Peyer's patch (tissue), 4 donors: ENCODE results near the gene SMG1.
"Not testable (repeated sequence)": the region's sequence is repeated elsewhere in the genome, so short reads cannot be mapped to it uniquely, and the experiment has no call there.

ENCODE experiments used
- POLR2A ChIP-seq, 2 donors: fragments of 450-650 bp; IDR thresholded peaks; one replicate each; pipeline ENCODE4 v1.5.1; 2017; ENCODE audit warnings: antibody characterized with exemption in 2 of 2, mild to moderate bottlenecking in 2 of 2, moderate library complexity in 2 of 2
- TF ChIP-seq, protein P1 (sequence below), 6 experiments: fragments of 450-650 bp in 4 of 6; fragments of 200-600 bp in 2 of 6; sonication (generic) in 1 of 6; IDR thresholded peaks; one replicate each; pipeline ENCODE4 v1.5.1; 2017 to 2019; ENCODE audit warnings: antibody characterized with exemption in 6 of 6, mild to moderate bottlenecking in 3 of 6, moderate library complexity in 1 of 6

GRCh38 chr16:18862891-18863290 is 63.3 kb downstream of the SMG1 start:
- TF ChIP-seq, protein P1, sequence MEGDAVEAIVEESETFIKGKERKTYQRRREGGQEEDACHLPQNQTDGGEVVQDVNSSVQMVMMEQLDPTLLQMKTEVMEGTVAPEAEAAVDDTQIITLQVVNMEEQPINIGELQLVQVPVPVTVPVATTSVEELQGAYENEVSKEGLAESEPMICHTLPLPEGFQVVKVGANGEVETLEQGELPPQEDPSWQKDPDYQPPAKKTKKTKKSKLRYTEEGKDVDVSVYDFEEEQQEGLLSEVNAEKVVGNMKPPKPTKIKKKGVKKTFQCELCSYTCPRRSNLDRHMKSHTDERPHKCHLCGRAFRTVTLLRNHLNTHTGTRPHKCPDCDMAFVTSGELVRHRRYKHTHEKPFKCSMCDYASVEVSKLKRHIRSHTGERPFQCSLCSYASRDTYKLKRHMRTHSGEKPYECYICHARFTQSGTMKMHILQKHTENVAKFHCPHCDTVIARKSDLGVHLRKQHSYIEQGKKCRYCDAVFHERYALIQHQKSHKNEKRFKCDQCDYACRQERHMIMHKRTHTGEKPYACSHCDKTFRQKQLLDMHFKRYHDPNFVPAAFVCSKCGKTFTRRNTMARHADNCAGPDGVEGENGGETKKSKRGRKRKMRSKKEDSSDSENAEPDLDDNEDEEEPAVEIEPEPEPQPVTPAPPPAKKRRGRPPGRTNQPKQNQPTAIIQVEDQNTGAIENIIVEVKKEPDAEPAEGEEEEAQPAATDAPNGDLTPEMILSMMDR (IDR thresholded peaks at IDR 0.05): not testable (repeated sequence)
- TF ChIP-seq POLR2A (IDR thresholded peaks at IDR 0.05): not testable (repeated sequence)
